Smooth muscle cell (in vitro differentiated cells): ENCODE results near the gene GLO1. TPM values are rescaled to one million over a fixed set of nuclear protein-coding genes. Genes with fewer than 3 reads are reported as not detected.

Experiments
- DNase-seq: peaks from one replicate; lab custom pipeline; 2025; ENCODE audit not compliant: unreplicated experiment; lab: John Stamatoyannopoulos, UW
- H2AFZ ChIP-seq: fragments of 200-600 bp; sonication (generic); 2 replicates; pipeline ENCODE4 v1.6.0; 2016; ENCODE audit warnings: antibody characterized with exemption, low read depth, mild to moderate bottlenecking
- H3F3A ChIP-seq: fragments of 200-600 bp; sonication (generic); 2 replicates; pipeline ENCODE4 v1.6.0; 2017; ENCODE audit warnings: antibody characterized with exemption, low read depth
- H3K27ac ChIP-seq: fragments of 200-600 bp; sonication (generic); 2 replicates; pipeline ENCODE4 v1.5.1; 2016; ENCODE audit warnings: low read depth, mild to moderate bottlenecking
- H3K27me3 ChIP-seq: fragments of 200-600 bp; sonication (generic); 2 replicates; pipeline ENCODE4 v1.6.1; 2016; ENCODE audit warnings: low read depth, mild to moderate bottlenecking
- H3K36me3 ChIP-seq: fragments of 200-600 bp; sonication (generic); 2 replicates; pipeline ENCODE4 v1.5.1; 2016; ENCODE audit warnings: low read depth
- H3K4me1 ChIP-seq: fragments of 200-600 bp; sonication (generic); 2 replicates; pipeline ENCODE4 v1.5.1; 2016; ENCODE audit warnings: low read depth
- H3K4me2 ChIP-seq: fragments of 200-600 bp; sonication (generic); 2 replicates; pipeline ENCODE4 v1.6.0; 2016; ENCODE audit warnings: mild to moderate bottlenecking
- H3K4me3 ChIP-seq: fragments of 200-600 bp; sonication (generic); 2 replicates; pipeline ENCODE4 v1.5.1; 2016; ENCODE audit warnings: mild to moderate bottlenecking
- H3K79me2 ChIP-seq: fragments of 200-600 bp; sonication (generic); 2 replicates; pipeline ENCODE4 v1.6.0; 2016; ENCODE audit warnings: low read depth, mild to moderate bottlenecking
- H3K9ac ChIP-seq: fragments of 200-600 bp; sonication (generic); 2 replicates; pipeline ENCODE4 v1.6.0; 2016; ENCODE audit warnings: low read depth
- H3K9me3 ChIP-seq: fragments of 200-600 bp; sonication (generic); replicated peaks from 2 replicates; pipeline ENCODE4 v1.5.1; 2016; ENCODE audit warnings: low read depth
- H4K20me1 ChIP-seq: fragments of 200-600 bp; sonication (generic); 2 replicates; pipeline ENCODE4 v1.6.0; 2016; ENCODE audit warnings: low read depth
- WGBS: methylation state at CpG from one replicate; pipeline ENCODE4 v1.1.7; 2016; ENCODE audit warnings: low lambda C conversion rate; 5-methylcytosine and 5-hydroxymethylcytosine counted together
- polyA plus RNA-seq: library from polyadenylated mRNA; unstranded; fragments of >200 nt; fragmentation: Nextera tagmentation; extraction: Ambion mirVana; gene quantifications from 2 replicates; pipeline ENCODE4 v1.2.1, GENCODE V29; 2016
- total RNA-seq: library from RNA; depleted of rRNA; stranded (reverse); fragments of >200 nt; gene quantifications from 2 replicates; pipeline ENCODE4 v1.2.3, GENCODE V29; 2014
- TF ChIP-seq, protein P1 (sequence below): fragments of 200-600 bp; sonication (generic); IDR thresholded peaks from 2 replicates; pipeline ENCODE4 v1.5.1; 2017; ENCODE audit warnings: borderline replicate concordance, mild to moderate bottlenecking, antibody characterized with exemption; ENCODE audit not compliant: insufficient read depth, poor library complexity, severe bottlenecking

Gene GLO1
- total and polyA plus RNA-seq, 2 experiments from 2014 or later: 147 to 204 TPM

DNA sequence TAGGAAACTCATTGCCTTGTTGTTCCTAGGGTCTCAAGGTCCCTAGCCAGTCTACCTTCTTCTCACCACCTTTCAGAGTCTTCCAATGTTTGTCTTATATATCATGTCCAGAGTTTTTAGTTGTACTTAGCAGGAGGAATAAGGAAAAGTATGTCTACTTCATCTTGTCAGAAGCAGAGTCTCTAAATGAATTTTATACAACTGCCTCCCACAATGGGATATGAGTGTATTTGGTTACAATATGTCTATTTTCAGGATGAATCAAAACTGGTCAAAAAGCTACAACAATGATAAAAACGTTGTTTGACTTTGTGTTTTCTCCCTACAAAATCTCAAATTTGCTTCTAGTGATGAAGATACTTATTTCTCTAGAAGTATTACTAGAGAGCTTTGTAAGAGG lies 7.0 kb downstream of the GLO1 start:
- Histone ChIP-seq H4K20me1 (peaks cover 77% of the 10 kb centered on the region), H3K9me3 (no peaks in the 10 kb centered on the region), H3K79me2 (peaks cover 87% of the 10 kb centered on the region), H3K9ac (no peak overlapping the region), H2AFZ (no peak overlapping the region), H3K4me1 (no peaks in the 10 kb centered on the region), H3F3A (no peaks in the 10 kb centered on the region), H3K4me3 (no peak overlapping the region), H3K36me3 (no peaks in the 10 kb centered on the region), H3K4me2 (no peak overlapping the region), H3K27ac (no peak overlapping the region), H3K27me3 (no peaks in the 10 kb centered on the region)
- WGBS: 98% methylated on average over 1 of the region's 1 CpG
- DNase-seq: no peak
- TF ChIP-seq, protein P1, sequence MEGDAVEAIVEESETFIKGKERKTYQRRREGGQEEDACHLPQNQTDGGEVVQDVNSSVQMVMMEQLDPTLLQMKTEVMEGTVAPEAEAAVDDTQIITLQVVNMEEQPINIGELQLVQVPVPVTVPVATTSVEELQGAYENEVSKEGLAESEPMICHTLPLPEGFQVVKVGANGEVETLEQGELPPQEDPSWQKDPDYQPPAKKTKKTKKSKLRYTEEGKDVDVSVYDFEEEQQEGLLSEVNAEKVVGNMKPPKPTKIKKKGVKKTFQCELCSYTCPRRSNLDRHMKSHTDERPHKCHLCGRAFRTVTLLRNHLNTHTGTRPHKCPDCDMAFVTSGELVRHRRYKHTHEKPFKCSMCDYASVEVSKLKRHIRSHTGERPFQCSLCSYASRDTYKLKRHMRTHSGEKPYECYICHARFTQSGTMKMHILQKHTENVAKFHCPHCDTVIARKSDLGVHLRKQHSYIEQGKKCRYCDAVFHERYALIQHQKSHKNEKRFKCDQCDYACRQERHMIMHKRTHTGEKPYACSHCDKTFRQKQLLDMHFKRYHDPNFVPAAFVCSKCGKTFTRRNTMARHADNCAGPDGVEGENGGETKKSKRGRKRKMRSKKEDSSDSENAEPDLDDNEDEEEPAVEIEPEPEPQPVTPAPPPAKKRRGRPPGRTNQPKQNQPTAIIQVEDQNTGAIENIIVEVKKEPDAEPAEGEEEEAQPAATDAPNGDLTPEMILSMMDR: no peak

DNA sequence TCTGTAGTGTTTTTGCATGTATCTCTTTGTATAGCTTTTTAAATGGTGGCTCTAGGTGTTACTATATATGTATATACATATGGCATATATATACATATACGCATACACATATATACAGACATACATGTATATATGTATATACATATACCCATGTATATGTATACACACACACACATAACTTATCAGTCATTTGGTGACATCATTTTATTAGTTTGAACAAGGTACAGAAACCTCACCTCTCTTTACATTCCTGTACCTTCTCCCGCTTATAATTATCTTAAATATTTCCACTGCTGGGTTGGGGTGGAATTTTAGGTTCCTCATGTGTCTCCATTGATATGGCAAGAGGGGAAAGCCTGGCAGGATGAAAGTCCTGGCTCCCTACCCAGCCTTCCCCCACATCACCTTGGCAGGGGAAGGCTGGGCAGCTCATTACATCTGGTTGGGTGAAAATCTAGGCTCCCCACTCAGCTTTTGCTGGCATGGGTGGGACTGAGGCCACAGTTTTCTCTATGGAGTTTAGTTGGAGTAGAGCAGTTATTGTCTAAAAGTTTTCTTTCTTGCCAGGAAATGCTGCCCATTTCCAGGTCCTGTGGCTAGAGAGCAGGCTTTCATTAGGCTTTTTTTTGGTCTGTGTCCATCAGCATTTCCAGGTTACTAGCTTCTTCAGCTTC lies 7.6 kb downstream of the GLO1 start:
- H3K4me1 ChIP-seq: no peaks in the 10 kb centered on the region
- TF ChIP-seq, protein P1: no peak
- H2AFZ ChIP-seq: no peak overlapping the region
- H3K9me3 ChIP-seq: no peaks in the 10 kb centered on the region
- no peaks in the 10 kb centered on the region for H3K27me3 ChIP-seq
- H3K36me3 ChIP-seq: no peaks in the 10 kb centered on the region
- peaks cover 87% of the 10 kb centered on the region for H3K79me2 ChIP-seq
- H3K9ac ChIP-seq: no peak overlapping the region
- H4K20me1 ChIP-seq: peaks cover 78% of the 10 kb centered on the region
- H3K4me2 ChIP-seq: no peak overlapping the region
- 98% methylated on average over 2 of the region's 2 CpGs for WGBS
- no peaks in the 10 kb centered on the region for H3F3A ChIP-seq
- DNase-seq: no peak
- no peak overlapping the region for H3K4me3 ChIP-seq
- H3K27ac ChIP-seq: no peak overlapping the region

DNA sequence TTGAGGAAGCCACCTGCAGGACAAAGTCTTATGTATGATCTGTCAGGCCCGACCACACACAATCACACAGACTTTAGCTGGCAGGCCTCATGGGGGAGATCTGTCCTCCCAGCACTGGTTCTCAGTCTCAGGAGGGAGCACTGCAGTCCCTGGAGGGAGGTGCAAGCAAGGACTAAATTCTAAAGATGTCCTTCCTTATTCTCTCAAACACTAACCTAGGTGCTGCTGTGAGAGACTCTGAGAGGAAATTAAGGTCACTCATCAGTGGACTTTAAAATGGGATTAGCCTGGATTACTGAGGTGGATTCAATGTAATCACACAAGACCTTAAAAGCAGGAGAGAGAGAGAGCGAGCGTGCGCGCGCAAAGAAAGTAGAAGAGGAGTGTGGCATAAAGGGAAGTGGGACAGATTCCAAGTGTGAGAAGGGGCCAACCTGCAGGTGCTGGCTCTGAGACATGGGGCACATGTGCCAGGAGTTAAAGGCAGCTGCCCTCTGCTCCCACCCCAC lies 14.3 kb downstream of the GLO1 start:
- no peak for DNase-seq
- H3F3A ChIP-seq: no peaks in the 10 kb centered on the region
- H4K20me1 ChIP-seq: peaks cover 87% of the 10 kb centered on the region
- 95% methylated on average over 6 of the region's 6 CpGs for WGBS
- H3K79me2 ChIP-seq: peaks cover 45% of the 10 kb centered on the region
- H2AFZ ChIP-seq: no peak overlapping the region
- H3K36me3 ChIP-seq: no peaks in the 10 kb centered on the region
- no peaks in the 10 kb centered on the region for H3K9me3 ChIP-seq
- H3K4me1 ChIP-seq: no peaks in the 10 kb centered on the region
- H3K4me2 ChIP-seq: no peak overlapping the region
- no peaks in the 10 kb centered on the region for H3K27me3 ChIP-seq
- no peak overlapping the region for H3K9ac ChIP-seq
- no peak overlapping the region for H3K4me3 ChIP-seq
- TF ChIP-seq, protein P1: no peak
- H3K27ac ChIP-seq: no peak overlapping the region

DNA sequence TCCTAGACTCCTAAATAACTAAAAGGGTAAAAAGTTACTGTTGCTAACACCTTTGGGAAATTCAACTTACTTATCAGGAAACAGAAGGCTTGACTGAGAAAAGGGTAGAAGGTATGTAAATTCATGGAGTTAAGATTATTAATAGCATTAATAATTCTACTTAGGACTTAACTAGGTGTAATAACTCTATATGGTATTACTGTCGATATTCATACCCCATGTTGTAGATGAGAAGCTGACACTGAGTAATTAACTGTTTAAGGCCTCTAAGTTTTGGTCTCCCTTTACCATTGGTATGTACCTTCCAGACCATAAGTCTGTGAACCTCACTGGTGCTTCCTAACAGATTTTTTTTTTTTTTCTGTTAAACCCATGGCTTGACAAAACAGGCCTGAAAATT lies 15.4 kb downstream of the GLO1 start:
- H3K4me1 ChIP-seq: no peaks in the 10 kb centered on the region
- H3K27ac ChIP-seq: no peak overlapping the region
- H3F3A ChIP-seq: no peaks in the 10 kb centered on the region
- no peak overlapping the region for H3K4me3 ChIP-seq
- TF ChIP-seq, protein P1: no peak
- no peak overlapping the region for H2AFZ ChIP-seq
- peaks cover 36% of the 10 kb centered on the region for H3K79me2 ChIP-seq
- H4K20me1 ChIP-seq: peaks cover 80% of the 10 kb centered on the region
- no peak for DNase-seq
- 93% methylated on average over 1 of the region's 1 CpG for WGBS
- no peaks in the 10 kb centered on the region for H3K9me3 ChIP-seq
- H3K36me3 ChIP-seq: peaks cover 6% of the 10 kb centered on the region
- H3K9ac ChIP-seq: no peak overlapping the region
- no peaks in the 10 kb centered on the region for H3K27me3 ChIP-seq
- H3K4me2 ChIP-seq: no peak overlapping the region
